GM19452 (cell line): ENCODE measurements around the gene CCDC187.
"Not testable (repeated sequence)": the region's sequence is repeated elsewhere in the genome, so short reads cannot be mapped to it uniquely, and the experiment has no call there.

Source experiments
- ATAC-seq: cut with Tn5 transposase; IDR thresholded peaks from one replicate; pipeline ENCODE4 v1.9.1; 2021; ENCODE audit not compliant: unreplicated experiment

CCDC187 gene

GRCh38 chr9:136303825-136304416 lies at the start of gene CCDC187:
Gene CCDC187, minus strand, starts transcription at chr9:136304094. Its CDS starts 264 bp downstream, at chr9:136303830.
- ATAC-seq, result no peak

DNA sequence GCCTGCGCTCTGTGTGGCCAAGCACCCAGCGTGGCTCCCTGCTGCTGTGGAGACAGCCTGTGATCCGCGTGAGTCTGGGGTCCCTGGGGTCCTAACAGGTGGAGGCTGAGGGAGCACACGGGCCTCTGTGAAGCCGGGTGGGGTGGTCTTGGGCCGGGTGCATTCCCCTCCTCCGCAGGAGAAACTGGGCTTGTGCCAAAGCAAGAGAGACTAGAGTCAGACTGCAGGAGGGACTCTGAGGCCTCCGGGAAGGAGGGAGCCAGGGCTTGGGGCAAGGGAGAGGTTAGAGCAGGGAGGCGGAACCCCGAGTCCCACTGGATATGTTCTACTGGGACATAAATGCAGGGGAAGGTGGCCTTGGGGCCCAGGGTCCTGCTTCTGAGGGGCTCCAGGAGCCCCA lies 49.2 kb upstream of the CCDC187 start:
- ATAC-seq, result no peak

DNA sequence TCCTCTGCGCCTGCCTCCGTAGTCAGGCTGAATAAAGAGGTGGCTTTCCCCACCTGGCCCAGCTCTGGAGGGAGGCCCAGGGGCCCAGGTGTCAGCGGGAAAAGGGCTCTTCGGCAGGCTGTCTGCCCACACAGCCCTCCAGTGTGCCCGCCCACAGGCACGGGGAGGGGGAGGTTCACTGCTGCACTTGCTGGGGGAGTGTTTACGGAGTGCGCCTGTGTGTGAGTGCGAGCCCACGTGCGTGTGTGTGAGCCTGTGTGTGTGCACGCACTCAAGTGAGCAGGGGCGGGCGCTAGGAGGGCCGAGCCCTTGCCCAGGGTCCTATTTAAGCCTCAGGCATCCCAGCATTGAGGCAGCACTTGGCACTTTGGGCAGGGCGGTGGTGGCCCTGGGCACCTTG lies 48.8 kb upstream of the CCDC187 start:
- ATAC-seq, result no peak

GRCh38 chr9:136351868-136352267 lies 48.0 kb upstream of the CCDC187 start:
- ATAC-seq, result not testable (repeated sequence)

DNA sequence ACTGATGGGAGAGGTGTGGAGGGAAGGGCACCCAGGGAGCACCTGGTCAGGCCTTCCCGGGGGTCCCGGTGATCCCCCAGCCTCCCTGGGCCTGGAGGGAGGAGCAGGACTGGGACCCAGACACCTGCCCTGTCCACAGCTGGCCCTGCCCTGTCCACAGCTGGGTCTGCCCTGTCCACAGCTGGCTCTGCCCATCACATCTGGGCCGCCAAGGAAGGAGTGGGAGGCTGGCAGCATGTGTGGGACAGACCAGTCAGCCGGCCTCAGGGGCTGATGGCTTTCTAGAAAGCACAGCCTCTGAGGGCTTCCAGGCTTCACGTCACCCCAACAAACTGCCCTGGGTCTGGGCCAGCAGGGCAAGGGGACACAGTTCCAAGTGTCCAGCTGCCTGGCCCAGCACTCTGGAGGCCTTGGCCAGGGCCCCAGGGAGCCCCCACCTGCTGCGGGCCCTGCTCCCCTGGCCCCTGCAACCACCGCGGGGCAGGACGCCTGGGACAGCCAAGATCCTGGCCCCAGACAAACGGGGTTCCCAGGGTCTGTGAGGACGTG lies 47.4 kb upstream of the CCDC187 start:
- ATAC-seq, result no peak

GRCh38 chr9:136349546-136349945 lies 45.7 kb upstream of the CCDC187 start:
- ATAC-seq, result no peak

DNA sequence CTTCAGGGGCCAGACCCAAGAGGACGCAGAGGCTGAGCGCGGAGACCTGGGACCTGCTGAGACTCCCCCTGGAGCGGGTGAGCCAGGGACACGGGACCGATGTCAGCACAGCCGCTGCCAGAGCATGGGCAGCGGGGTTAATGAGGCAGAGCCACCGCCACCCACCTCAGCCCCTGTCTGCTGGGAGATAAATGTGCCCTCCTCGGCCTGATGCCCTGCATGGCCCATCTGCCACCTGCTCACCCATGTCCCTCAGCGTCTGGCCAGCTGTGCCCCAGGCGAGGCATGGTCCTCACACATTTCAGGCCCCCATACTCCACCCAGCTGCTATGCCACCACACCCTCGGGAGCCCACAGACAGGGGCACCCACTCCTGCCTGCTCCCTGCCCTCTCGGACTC lies 44.8 kb upstream of the CCDC187 start:
- no peak for ATAC-seq

GRCh38 chr9:136347472-136348256 lies 43.8 kb upstream of the CCDC187 start:
- no peak for ATAC-seq

GRCh38 chr9:136346927-136347465 lies 43.1 kb upstream of the CCDC187 start:
- ATAC-seq, result no peak

GRCh38 chr9:136346157-136346481 lies 42.2 kb upstream of the CCDC187 start:
- ATAC-seq, result no peak

- ATAC-seq, result no peak
Observed at GRCh38 chr9:136345281-136346156, 41.6 kb upstream of the CCDC187 start.

- ATAC-seq, result no peak
Observed at GRCh38 chr9:136344544-136345280, 40.8 kb upstream of the CCDC187 start.

DNA sequence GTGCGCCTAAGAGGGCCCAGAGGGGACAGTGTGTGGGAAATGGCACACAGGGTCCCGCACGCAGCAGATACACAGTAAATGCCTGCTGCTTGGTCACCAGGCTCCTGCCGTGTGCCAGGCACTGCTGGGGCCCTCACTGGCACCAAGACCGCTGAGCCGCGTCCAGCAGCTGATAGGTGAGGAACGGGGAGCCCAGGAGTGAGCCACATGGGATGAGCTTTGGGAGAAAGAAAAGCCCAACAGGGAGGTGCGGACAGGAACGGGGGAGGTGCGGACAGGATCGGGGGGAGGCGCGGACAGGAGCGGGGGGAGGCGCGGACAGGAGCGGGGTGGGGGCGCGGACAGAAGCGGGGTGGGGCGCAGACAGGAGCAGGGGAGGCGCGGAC lies 40.0 kb upstream of the CCDC187 start:
- no peak for ATAC-seq

GRCh38 chr9:136343121-136343883 lies 39.4 kb upstream of the CCDC187 start:
- ATAC-seq, result no peak

DNA sequence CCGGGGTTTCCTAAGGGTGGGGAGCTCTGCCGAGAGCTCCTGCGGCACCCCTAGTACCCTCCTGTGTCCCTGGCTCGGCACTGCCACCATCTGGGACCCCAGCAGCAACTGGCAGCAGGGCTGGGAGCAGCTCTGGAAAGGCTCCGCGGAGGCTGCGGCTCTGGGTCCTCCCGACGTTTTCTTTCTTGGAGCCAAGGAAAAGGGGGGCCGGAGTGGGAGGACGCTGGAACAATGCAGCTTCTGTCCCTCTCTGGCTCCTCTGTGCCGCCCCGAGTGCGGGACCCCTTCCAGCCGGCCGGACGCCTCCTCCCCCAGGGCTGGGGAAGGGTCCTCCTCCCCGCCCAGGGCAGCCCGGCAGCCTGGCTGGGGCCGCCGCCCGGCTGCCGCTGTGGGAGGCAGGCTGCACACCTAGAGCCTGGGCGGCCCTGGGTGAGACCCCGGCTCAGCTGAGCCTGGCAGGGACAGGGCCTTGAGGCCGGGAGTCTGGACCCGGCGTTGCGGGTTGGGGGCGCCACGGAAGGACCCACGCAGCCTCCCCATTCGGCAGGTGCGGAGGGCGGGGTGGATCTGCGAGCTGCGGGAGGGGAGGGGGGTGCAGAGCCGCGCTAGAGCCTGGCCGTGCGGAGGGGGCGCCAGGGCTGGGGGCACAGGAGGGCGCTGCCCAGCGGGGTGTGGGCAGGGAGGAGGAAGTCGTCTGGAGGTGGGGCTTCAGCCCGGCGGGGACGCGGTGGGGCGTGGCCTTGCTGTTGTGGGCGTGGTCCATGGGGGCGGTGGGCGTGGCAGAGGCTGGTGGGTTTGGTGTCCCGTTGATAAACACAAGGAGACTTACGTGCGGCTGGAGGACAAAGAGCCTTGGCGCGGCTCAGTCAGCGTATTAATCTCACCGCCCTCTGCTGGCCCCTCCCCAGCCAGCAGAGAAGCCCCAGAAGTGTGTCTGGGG lies 38.6 kb upstream of the CCDC187 start:
- ATAC-seq, result no peak

DNA sequence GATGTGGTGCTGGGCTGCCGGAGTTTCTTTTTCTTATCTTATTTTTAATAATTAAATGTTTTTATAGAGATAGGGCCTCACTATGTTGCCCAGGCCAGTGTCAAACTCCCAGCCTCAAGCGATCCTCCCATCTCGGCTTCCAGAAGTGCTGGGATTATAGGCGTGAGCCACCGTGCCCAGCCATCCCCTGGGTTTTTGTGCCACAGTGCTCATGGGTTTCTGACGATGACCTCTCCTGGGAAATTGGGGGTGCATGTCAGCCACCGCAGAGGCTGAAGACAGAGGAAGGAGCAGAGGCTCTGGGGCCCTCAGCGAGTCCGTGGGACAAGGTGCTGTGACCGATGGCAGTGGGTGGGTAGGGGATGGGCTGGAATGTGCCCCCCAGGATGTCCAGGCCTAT lies 37.9 kb upstream of the CCDC187 start:
- no peak for ATAC-seq

DNA sequence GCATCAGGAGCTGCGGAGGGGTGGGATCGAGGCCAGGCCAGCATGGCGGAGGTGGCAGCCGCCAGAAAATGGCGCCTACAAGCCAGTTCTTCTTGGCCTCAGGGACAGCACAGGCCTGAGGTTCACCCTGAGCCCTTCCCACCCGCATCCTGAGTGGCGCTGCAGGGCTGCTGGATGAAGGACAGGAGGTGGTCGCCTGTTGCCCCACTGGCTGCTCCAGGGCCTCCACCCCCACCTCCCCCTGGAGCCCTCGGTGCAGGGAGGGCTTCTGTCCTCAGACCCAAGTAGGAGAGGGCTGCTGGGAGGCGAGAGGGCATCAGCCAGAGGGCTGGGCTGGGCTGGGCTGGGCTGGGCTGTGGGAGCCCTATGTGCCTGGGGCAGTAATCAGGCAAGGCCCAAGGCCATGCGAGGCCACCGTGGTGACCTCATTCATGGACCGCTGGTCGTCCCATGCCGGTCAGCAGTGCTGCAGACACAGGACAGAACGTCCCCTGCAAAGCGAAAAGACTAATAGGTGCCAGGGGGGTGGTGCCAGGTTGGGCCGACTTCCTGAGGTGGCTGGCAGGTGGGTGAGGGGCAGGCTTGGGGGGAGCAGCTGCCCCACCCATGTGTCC lies 37.3 kb upstream of the CCDC187 start:
- ATAC-seq, result no peak

DNA sequence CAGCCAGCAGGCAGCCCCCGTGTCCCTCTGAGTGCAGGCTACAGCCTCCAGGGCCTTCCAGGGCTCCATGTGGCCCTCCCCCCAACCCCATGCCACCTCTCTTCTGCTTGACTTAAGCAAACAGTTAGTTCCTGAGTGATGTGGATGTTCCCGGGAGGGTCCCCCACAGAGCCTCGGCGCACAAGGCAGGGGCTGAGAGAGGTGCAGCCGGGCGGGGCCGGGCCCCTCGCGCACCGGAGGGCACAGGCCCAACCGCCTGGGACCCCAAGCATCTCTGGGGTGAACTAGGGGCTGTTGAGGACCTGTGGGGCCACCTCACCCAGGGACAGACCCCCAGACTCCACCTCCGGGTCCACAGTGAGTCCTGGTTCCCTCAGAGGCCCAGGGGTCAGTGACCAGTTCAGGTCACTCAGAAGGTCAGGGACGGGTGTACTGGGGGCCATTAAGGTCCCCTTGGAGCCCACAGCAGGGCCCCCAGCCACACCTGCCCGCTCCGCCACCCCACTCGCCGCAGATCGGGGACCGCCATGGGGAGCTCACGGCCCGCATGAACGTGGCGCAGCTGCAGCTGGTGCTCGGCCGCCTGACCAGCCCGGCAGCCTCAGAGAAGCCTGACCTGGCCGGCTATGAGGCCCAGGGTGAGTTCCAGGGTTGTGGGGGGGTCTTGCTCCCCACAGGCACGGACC lies 36.6 kb upstream of the CCDC187 start:
- ATAC-seq, result no peak
